Occipital lobe (tissue), 2 donors: ENCODE results near the gene CCM2. TPM values are rescaled to one million over a fixed set of nuclear protein-coding genes. Genes with fewer than 3 reads are reported as not detected.
A peak's percentile ranks its signal among the peaks of the same experiment; 100 is the strongest.
"Not testable (repeated sequence)": the region's sequence is repeated elsewhere in the genome, so short reads cannot be mapped to it uniquely, and the experiment has no call there.

Source experiments
- DNase-seq: peaks from one replicate; lab custom pipeline; 2025; lab: John Stamatoyannopoulos, UW
- total RNA-seq: library from RNA; depleted of rRNA; stranded (reverse); fragments of >200 nt; gene quantifications from one replicate; pipeline ENCODE4 v1.2.3, GENCODE V29; 2014

The CCM2 gene
- total RNA-seq, 1 donor from 2014 or later = 23.4 TPM

GRCh38 chr7:44999245-45000092 is 532 bp upstream of the CCM2 start:
- DNase-seq = peak; percentile 99

- DNase-seq = no peak
These were observed 1.2 kb downstream of the CCM2 start for GRCh38 chr7:45001138-45001694.

GRCh38 chr7:45001826-45002225 is 1.8 kb downstream of the CCM2 start:
- no peak for DNase-seq

GRCh38 chr7:45003789-45004188 is 3.8 kb downstream of the CCM2 start:
- DNase-seq = no peak

- no peak for DNase-seq
These were observed 7.1 kb downstream of the CCM2 start for GRCh38 chr7:45007106-45007505.

GRCh38 chr7:45007571-45008328 is 7.7 kb downstream of the CCM2 start:
- no peak for DNase-seq

- no peak for DNase-seq
These were observed 13.5 kb downstream of the CCM2 start for GRCh38 chr7:45013465-45013967.

GRCh38 chr7:45015313-45015712 is 15.3 kb downstream of the CCM2 start:
- DNase-seq = no peak

GRCh38 chr7:45017253-45017652 is 17.3 kb downstream of the CCM2 start:
- DNase-seq = no peak

GRCh38 chr7:45020915-45021314 is 20.9 kb downstream of the CCM2 start:
- DNase-seq = no peak

- DNase-seq = no peak
These were observed 21.7 kb downstream of the CCM2 start for GRCh38 chr7:45021604-45022296.

- DNase-seq = no peak
These were observed 24.2 kb downstream of the CCM2 start for GRCh38 chr7:45024126-45024744.

- DNase-seq = not testable (repeated sequence)
These were observed 25.5 kb downstream of the CCM2 start for GRCh38 chr7:45025473-45025872.

GRCh38 chr7:45026013-45026412 is 26.0 kb downstream of the CCM2 start:
- no peak for DNase-seq

- DNase-seq = no peak
These were observed 27.2 kb downstream of the CCM2 start for GRCh38 chr7:45026984-45027773.

- no peak for DNase-seq
These were observed 27.7 kb downstream of the CCM2 start for GRCh38 chr7:45027774-45028114.

GRCh38 chr7:45028138-45028919 is 28.3 kb downstream of the CCM2 start:
- DNase-seq = no peak

- no peak for DNase-seq
These were observed 28.9 kb downstream of the CCM2 start for GRCh38 chr7:45028920-45029344.

GRCh38 chr7:45031829-45032228 is 31.8 kb downstream of the CCM2 start:
- DNase-seq = no peak

- no peak for DNase-seq
These were observed 32.4 kb downstream of the CCM2 start for GRCh38 chr7:45032421-45032820.
